Nephron progenitor cell (in vitro differentiated cells): Measurements from ENCODE around the gene BCL2L14.
A peak's percentile ranks its signal among the peaks of the same experiment; 100 is the strongest.

ENCODE experiments used
- DNase-seq: peaks from one replicate; pipeline ENCODE4 v3.0.0; 2021
- H3K27ac Mint-ChIP-seq: 2 replicates; pipeline ENCODE4 v1.8.0; 2021; ENCODE audit warnings: mild to moderate bottlenecking, moderate library complexity, mixed read lengths
- H3K27me3 Mint-ChIP-seq: 2 replicates; pipeline ENCODE4 v1.8.0; 2021; ENCODE audit warnings: mild to moderate bottlenecking, low read depth, mixed read lengths; ENCODE audit not compliant: poor library complexity
- H3K36me3 Mint-ChIP-seq: 2 replicates; pipeline ENCODE4 v1.8.0; 2021; ENCODE audit warnings: low read depth, mixed read lengths
- H3K4me1 Mint-ChIP-seq: 2 replicates; pipeline ENCODE4 v1.8.0; 2021; ENCODE audit warnings: mixed read lengths
- H3K4me3 Mint-ChIP-seq: 2 replicates; pipeline ENCODE4 v1.8.0; 2021; ENCODE audit warnings: mild to moderate bottlenecking, moderate library complexity, mixed read lengths
- H3K9me3 Mint-ChIP-seq: 2 replicates; pipeline ENCODE4 v1.8.0; 2021; ENCODE audit warnings: mild to moderate bottlenecking, moderate library complexity, mixed read lengths
- TF ChIP-seq, protein P1 (sequence below): fragments of 200-600 bp; sonication (generic); IDR thresholded peaks from 2 replicates; pipeline ENCODE4 v1.5.0; 2021; ENCODE audit warnings: antibody characterized with exemption

BCL2L14 gene

DNA sequence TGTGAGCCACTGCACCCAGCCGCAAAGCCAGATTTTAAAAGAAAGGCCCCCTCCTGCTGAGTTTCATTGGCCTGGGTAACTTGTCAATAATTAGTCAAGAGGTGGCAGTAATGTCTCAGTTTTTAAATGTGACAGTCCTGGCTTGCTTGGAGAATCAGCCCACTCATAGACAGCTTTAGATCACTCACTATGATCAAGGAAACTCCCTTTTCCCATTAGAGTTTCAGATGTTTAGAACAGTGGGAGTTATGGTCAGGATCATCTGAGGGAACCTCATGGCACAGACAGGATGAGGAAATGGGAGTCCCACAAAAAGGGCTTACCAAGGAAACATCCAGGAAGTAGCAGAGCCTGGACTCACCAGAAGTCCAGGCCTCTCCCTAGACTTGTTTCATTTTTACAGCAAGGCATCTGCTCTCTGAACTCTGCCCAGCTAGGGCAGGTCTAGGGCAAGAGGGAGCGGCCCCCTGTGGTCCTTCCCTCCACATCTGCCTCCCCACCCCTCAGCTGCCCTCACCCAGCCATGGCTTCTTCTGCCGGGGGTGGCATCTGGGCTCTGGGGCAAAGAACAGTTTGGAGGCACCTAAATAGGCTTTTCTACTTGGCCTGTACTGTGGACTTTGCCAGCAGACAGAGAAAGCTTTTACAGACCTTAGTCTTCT, 11.2 kb downstream of the BCL2L14 start:
- DNase-seq = no peak
- Mint-ChIP-seq H3K36me3 (no peaks in the 10 kb centered on the region), H3K9me3 (no peaks in the 10 kb centered on the region), H3K27me3 (no peaks in the 10 kb centered on the region), H3K4me1 (peaks cover 19% of the 10 kb centered on the region), H3K4me3 (no peak overlapping the region), H3K27ac (no peak overlapping the region)
- TF ChIP-seq, protein P1, sequence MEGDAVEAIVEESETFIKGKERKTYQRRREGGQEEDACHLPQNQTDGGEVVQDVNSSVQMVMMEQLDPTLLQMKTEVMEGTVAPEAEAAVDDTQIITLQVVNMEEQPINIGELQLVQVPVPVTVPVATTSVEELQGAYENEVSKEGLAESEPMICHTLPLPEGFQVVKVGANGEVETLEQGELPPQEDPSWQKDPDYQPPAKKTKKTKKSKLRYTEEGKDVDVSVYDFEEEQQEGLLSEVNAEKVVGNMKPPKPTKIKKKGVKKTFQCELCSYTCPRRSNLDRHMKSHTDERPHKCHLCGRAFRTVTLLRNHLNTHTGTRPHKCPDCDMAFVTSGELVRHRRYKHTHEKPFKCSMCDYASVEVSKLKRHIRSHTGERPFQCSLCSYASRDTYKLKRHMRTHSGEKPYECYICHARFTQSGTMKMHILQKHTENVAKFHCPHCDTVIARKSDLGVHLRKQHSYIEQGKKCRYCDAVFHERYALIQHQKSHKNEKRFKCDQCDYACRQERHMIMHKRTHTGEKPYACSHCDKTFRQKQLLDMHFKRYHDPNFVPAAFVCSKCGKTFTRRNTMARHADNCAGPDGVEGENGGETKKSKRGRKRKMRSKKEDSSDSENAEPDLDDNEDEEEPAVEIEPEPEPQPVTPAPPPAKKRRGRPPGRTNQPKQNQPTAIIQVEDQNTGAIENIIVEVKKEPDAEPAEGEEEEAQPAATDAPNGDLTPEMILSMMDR = no peak

DNA sequence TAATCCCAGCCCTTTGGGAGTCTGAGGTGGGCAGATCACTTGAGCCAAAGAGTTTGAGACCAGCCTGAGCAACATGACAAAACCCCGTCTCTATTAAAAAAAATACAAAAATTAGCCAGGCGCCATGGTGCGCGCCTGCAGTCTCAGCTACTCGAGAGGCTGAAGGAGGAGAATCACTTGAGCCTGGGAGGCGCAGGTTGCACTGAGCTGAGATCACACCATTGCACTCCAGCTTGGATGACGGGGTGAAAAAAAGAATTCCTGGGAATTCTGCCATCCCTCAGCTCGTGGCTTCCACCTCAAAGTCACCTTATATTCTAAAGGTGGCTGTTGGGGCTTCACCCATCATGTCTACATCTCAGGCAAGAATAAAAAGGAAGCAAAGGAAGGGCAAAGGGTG, 12.9 kb downstream of the BCL2L14 start:
- TF ChIP-seq, protein P1 = no peak
- DNase-seq = no peak
- H3K36me3 Mint-ChIP-seq = no peaks in the 10 kb centered on the region
- peaks cover 25% of the 10 kb centered on the region for H3K4me1 Mint-ChIP-seq
- H3K27me3 Mint-ChIP-seq = no peaks in the 10 kb centered on the region
- no peaks in the 10 kb centered on the region for H3K9me3 Mint-ChIP-seq
- no peak overlapping the region for H3K27ac Mint-ChIP-seq
- no peak overlapping the region for H3K4me3 Mint-ChIP-seq

DNA sequence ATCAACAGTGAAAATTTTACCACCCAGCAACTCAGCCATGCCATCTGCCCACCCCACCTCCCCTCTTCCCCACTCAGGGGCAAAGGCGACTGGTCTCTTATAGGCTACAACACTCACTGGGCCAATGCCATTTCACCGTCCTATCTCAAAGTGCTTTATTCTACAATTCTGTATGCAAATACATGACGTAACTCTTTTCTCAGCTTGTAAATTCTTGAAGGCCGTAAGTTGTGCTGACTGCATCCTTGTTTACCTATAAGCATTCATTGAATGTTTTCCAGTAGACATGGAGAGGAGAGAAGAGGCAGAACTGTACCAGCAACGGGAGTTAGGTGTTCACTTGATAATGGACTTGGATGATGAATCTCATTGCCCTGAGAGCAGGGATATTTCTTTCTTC, 15.6 kb downstream of the BCL2L14 start:
- peaks cover 29% of the 10 kb centered on the region for H3K4me1 Mint-ChIP-seq
- H3K4me3 Mint-ChIP-seq = no peak overlapping the region
- H3K27me3 Mint-ChIP-seq = no peaks in the 10 kb centered on the region
- no peak for DNase-seq
- H3K9me3 Mint-ChIP-seq = no peaks in the 10 kb centered on the region
- TF ChIP-seq, protein P1 = no peak
- no peak overlapping the region for H3K27ac Mint-ChIP-seq
- H3K36me3 Mint-ChIP-seq = no peaks in the 10 kb centered on the region

DNA sequence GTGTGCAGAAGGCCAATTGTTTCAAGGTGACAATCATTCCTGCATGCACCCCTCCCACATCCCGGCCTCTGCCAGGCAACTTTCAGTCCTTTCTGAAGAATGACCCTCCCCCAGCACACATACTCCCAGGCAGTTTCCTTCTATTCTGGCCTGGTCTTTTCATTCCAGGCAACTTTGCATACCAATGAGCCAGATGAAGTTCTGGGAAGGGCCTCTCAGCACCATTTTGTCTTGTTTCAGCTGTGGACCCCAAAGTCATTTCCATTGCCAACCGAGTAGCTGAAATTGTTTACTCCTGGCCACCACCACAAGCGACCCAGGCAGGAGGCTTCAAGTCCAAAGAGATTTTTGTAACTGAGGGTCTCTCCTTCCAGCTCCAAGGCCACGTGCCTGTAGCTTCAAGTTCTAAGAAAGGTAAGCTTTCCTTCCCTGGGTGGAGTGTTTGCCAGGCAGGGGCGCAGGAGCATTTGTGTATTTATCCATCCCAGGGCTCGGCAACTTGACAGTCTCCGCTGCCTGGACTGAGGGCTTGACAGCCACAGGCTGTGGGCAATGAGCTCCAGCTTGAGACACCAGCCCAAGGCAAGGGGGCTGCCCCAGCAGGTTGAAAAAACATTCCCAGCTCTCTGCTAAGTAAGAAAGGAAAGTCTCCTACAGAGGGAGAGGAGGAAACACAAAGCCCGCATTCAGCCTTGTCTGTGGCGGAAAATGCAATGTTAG, 16.4 kb downstream of the BCL2L14 start:
- no peaks in the 10 kb centered on the region for H3K9me3 Mint-ChIP-seq
- H3K36me3 Mint-ChIP-seq = no peaks in the 10 kb centered on the region
- H3K27ac Mint-ChIP-seq = peak overlapping the region; percentile 73
- no peak overlapping the region for H3K4me3 Mint-ChIP-seq
- H3K27me3 Mint-ChIP-seq = no peaks in the 10 kb centered on the region
- no peak for DNase-seq
- TF ChIP-seq, protein P1 = no peak
- peaks cover 32% of the 10 kb centered on the region for H3K4me1 Mint-ChIP-seq

DNA sequence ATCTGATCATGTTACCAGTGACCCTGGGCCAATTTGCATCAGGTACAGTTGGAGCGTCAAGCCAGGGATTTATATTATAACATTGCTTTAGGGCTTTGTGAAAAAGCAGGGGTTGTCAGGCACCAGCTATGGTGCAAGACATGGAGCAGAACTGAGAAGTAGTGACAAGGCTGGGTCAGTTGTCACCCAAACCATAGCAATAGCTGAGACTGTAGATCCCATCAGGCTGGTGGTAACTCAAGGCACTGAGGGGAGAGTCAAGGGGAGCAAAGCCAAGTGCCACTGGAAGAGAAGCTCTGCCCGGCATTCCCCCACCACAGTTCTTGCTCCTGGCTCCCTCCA, 16.9 kb downstream of the BCL2L14 start:
- H3K27ac Mint-ChIP-seq = peak overlapping the region; percentile 73
- TF ChIP-seq, protein P1 = no peak
- no peak overlapping the region for H3K4me3 Mint-ChIP-seq
- no peaks in the 10 kb centered on the region for H3K27me3 Mint-ChIP-seq
- peaks cover 32% of the 10 kb centered on the region for H3K4me1 Mint-ChIP-seq
- H3K36me3 Mint-ChIP-seq = no peaks in the 10 kb centered on the region
- no peaks in the 10 kb centered on the region for H3K9me3 Mint-ChIP-seq
- no peak for DNase-seq

DNA sequence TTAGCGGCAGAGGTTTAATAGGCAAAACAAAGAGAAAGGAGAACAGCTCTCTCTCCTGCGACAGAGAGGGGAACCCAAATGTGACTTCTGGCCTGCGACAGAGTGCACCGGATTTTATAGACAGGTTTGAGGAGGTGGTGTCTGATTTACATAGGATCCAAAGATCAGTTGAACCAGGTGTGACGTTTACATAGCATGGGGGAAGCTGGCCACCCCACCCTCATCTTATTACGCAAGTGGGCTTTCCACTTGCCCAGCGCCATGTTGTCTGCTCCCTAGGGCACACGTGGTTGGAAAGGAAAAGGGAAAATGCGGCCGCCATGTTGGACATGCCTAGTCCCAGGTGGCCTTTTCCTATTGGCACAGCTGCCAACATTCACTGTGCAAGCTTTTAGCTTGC, 17.4 kb downstream of the BCL2L14 start:
- TF ChIP-seq, protein P1 = no peak
- peaks cover 32% of the 10 kb centered on the region for H3K4me1 Mint-ChIP-seq
- H3K36me3 Mint-ChIP-seq = no peaks in the 10 kb centered on the region

More for the DNA sequence above, 17.4 kb downstream of the BCL2L14 start:
- Mint-ChIP-seq H3K4me3 (no peak overlapping the region), H3K27ac (no peak overlapping the region), H3K9me3 (no peaks in the 10 kb centered on the region), H3K27me3 (no peaks in the 10 kb centered on the region)
- DNase-seq = no peak
